IPS-18a (cell line): ENCODE measurements around the gene PFKL.
A peak's percentile ranks its signal among the peaks of the same experiment; 100 is the strongest.

Experiments
- H3K27ac ChIP-seq: one replicate; pipeline ENCODE4 v1.5.1; 2013; ENCODE audit warnings: low read length
- H3K27me3 ChIP-seq: one replicate; pipeline ENCODE4 v1.6.1; 2013; ENCODE audit warnings: mild to moderate bottlenecking, low read length; ENCODE audit not compliant: control insufficient read depth, insufficient read depth
- H3K36me3 ChIP-seq: one replicate; pipeline ENCODE4 v1.6.1; 2013; ENCODE audit warnings: low read depth, low read length; ENCODE audit not compliant: control insufficient read depth
- H3K4me1 ChIP-seq: one replicate; pipeline ENCODE4 v1.6.1; 2013; ENCODE audit warnings: low read depth, low read length; ENCODE audit not compliant: control insufficient read depth
- H3K4me3 ChIP-seq: one replicate; pipeline ENCODE4 v1.5.1; 2013; ENCODE audit warnings: low read length
- H3K9ac ChIP-seq: one replicate; pipeline ENCODE4 v1.6.1; 2013; ENCODE audit warnings: mild to moderate bottlenecking, low read length, moderate library complexity
- H3K9me3 ChIP-seq: one replicate; pipeline ENCODE4 v1.6.1; 2013; ENCODE audit warnings: low read depth, low read length; ENCODE audit not compliant: control insufficient read depth

The PFKL gene

GRCh38 chr21:44365967-44366585 lies 66.2 kb downstream of the PFKL start:
- Histone ChIP-seq H3K4me3 (no peak overlapping the region), H3K9me3 (no peaks in the 10 kb centered on the region), H3K27me3 (peaks cover 24% of the 10 kb centered on the region), H3K9ac (no peak overlapping the region), H3K36me3 (no peaks in the 10 kb centered on the region), H3K27ac (no peak overlapping the region), H3K4me1 (no peaks in the 10 kb centered on the region)

DNA sequence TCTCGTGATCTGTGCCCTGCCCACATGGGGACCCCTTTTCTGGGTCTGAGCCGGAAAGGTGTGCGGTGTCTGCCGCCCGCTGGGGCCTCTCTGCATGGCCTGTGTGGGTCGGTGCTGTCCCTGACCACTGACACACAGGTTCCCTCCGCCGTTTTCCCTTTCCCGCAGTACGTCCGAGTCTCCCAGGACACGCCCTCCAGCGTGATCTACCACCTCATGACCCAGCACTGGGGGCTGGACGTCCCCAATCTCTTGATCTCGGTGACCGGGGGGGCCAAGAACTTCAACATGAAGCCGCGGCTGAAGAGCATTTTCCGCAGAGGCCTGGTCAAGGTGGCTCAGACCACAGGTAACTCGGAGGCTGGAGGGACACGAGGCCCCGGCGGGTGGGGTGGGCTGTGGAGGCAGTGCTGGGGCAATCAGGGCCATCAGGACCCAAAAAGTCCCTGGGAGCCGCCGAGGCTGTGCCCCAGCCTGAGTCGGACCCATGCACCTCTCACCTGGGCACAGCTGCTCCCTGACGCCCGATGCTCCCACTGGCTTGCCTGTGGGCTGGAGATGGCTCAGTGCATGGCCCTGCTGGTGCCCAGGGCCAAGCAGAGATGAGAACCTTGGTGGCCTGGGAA lies 66.8 kb downstream of the PFKL start:
- no peaks in the 10 kb centered on the region for H3K9me3 ChIP-seq
- H3K36me3 ChIP-seq = no peaks in the 10 kb centered on the region
- no peaks in the 10 kb centered on the region for H3K4me1 ChIP-seq
- no peak overlapping the region for H3K4me3 ChIP-seq
- H3K27ac ChIP-seq = no peak overlapping the region
- peaks cover 27% of the 10 kb centered on the region for H3K27me3 ChIP-seq
- no peak overlapping the region for H3K9ac ChIP-seq

DNA sequence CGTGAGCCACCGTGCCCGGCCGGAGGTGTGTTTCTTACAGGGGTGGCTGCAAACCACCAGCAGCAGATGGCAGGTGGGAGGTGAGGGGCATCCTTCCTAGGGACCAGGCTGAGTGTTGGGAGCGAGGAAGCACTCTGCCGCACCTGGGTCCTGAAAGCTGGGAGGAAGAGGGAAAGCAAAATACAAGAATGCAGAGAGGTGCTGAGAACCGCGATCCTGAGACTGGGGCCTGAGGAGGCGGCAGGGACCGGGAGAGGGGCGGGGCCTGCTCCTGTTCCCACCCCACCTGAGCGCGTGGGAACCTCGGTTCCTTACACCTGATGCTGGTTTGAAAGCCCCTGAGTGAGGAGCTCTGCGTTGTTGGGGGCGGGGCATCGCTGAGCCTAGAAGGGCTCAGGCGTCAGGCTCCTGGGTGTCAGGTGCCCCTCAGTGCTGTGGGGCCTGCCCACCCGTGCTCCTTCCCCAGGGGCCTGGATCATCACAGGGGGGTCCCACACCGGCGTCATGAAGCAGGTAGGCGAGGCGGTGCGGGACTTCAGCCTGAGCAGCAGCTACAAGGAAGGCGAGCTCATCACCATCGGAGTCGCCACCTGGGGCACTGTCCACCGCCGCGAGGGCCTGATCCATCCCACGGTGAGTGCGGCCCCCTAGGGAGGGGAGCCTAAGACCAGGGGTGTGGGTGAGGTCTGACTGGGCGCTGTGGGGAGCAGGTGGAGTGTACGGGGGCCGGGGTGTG lies 69.0 kb downstream of the PFKL start:
- H3K27ac ChIP-seq = no peak overlapping the region
- no peaks in the 10 kb centered on the region for H3K36me3 ChIP-seq
- no peaks in the 10 kb centered on the region for H3K9me3 ChIP-seq
- no peaks in the 10 kb centered on the region for H3K4me1 ChIP-seq
- peaks cover 27% of the 10 kb centered on the region for H3K27me3 ChIP-seq
- no peak overlapping the region for H3K4me3 ChIP-seq
- no peak overlapping the region for H3K9ac ChIP-seq

GRCh38 chr21:44370027-44370735 lies 70.3 kb downstream of the PFKL start:
- H3K27ac ChIP-seq = no peak overlapping the region
- no peaks in the 10 kb centered on the region for H3K4me1 ChIP-seq
- no peak overlapping the region for H3K9ac ChIP-seq
- H3K4me3 ChIP-seq = peak overlapping the region; percentile 23
- no peaks in the 10 kb centered on the region for H3K36me3 ChIP-seq
- peaks cover 27% of the 10 kb centered on the region for H3K27me3 ChIP-seq
- H3K9me3 ChIP-seq = no peaks in the 10 kb centered on the region

DNA sequence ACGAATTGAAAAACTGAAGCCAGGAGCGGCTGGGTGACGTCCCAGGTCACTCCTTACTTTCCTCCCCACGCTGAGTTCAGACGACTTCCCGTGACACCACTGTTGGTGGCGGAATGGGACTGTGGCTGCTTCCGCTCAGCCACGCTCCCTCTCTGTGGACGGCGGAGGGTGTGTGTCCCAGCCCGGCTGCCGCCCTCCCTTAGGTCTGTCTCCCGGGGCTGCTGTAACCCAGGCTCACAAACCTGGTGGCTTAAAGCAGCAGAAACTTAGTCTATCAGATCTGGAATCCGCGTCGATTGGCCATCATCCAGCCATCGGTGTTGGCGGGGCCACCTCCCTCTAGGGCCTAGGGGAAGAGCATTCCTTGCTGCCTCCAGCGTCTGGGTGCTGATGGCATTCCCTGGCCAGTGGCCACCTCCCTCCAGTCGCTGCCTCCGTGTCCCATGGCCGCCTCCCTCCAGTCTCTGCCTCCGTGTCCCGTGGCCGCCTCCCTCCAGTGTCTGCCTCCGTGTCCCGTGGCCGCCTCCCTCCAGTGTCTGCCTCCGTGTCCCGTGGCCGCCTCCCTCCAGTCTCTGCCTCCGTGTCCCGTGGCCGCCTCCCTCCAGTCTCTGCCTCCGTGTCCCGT lies 71.0 kb downstream of the PFKL start:
- no peaks in the 10 kb centered on the region for H3K4me1 ChIP-seq
- H3K9ac ChIP-seq = no peak overlapping the region
- no peaks in the 10 kb centered on the region for H3K9me3 ChIP-seq
- no peak overlapping the region for H3K4me3 ChIP-seq
- peaks cover 27% of the 10 kb centered on the region for H3K27me3 ChIP-seq
- no peaks in the 10 kb centered on the region for H3K36me3 ChIP-seq
- no peak overlapping the region for H3K27ac ChIP-seq

GRCh38 chr21:44371596-44371995 lies 71.7 kb downstream of the PFKL start:
- Histone ChIP-seq H3K9me3 (no peaks in the 10 kb centered on the region), H3K36me3 (no peaks in the 10 kb centered on the region)

GRCh38 chr21:44372616-44373015 lies 72.8 kb downstream of the PFKL start:
- no peak overlapping the region for H3K9ac ChIP-seq
- H3K27ac ChIP-seq = no peak overlapping the region
- no peak overlapping the region for H3K4me3 ChIP-seq
- H3K9me3 ChIP-seq = no peaks in the 10 kb centered on the region
- H3K4me1 ChIP-seq = no peaks in the 10 kb centered on the region
- H3K27me3 ChIP-seq = peaks cover 27% of the 10 kb centered on the region
- H3K36me3 ChIP-seq = no peaks in the 10 kb centered on the region

More at GRCh38 chr21:44371596-44371995, 71.7 kb downstream of the PFKL start:
- Histone ChIP-seq H3K27ac (no peak overlapping the region), H3K4me1 (no peaks in the 10 kb centered on the region), H3K4me3 (no peak overlapping the region), H3K27me3 (peaks cover 27% of the 10 kb centered on the region), H3K9ac (no peak overlapping the region)

DNA sequence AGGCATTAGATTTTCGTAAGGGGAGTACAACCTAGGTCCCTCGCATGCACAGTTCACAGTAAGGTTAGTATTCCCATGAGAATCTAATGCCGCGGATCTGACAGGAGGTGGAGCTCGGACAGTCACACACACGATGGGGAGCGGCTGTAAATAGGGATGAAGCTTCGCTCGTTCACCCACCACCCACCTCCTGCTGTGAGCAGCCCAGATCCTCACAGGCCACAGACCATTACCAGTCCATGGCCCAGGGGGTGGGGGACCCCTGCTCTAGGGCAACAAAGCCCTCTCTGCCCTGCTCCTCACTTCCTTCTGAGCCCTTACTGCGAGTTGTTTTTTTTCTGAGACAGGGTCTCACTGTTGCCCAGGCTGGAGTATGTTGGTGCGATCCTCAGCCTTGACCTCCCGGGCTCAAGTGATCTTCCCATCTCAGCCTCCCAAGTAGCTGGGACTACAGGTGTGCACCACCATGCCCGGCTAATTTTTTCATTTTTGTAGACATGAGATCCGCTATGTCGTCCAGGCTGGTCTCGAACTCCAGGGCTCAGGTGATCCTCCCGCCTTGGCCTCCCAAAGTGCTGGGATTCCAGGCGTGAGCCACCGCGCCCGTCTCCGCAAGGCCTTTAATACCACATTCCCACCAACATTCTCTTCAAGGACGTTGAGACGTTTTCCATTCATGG lies 74.9 kb downstream of the PFKL start:
- Histone ChIP-seq H3K4me3 (no peak overlapping the region), H3K4me1 (no peaks in the 10 kb centered on the region), H3K27ac (no peak overlapping the region), H3K27me3 (peaks cover 16% of the 10 kb centered on the region), H3K36me3 (no peaks in the 10 kb centered on the region), H3K9ac (no peak overlapping the region), H3K9me3 (no peaks in the 10 kb centered on the region)

DNA sequence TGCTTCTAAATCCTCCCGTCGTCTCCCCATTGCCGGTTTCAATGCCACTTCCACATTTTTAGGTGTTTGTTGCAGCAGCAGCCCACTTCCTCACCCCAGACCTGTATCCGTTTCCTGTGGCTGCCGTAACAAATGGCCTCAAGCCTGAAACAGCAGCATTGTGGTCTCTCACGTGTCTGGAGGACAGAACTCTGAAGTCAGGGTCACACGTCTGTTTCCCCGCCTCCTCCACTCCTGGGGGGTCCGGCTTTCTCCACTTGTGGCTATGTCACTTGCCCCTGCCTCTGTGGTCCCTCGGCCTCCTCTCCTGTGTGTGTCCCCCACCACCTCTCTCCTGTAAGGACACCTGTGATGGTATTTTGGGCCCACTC lies 75.4 kb downstream of the PFKL start:
- H3K36me3 ChIP-seq = no peaks in the 10 kb centered on the region
- H3K27ac ChIP-seq = no peak overlapping the region
- no peak overlapping the region for H3K4me3 ChIP-seq
- no peaks in the 10 kb centered on the region for H3K4me1 ChIP-seq
- peaks cover 11% of the 10 kb centered on the region for H3K27me3 ChIP-seq
- no peaks in the 10 kb centered on the region for H3K9me3 ChIP-seq
- no peak overlapping the region for H3K9ac ChIP-seq

- no peak overlapping the region for H3K9ac ChIP-seq
- no peaks in the 10 kb centered on the region for H3K9me3 ChIP-seq
- no peaks in the 10 kb centered on the region for H3K4me1 ChIP-seq
- H3K4me3 ChIP-seq = no peak overlapping the region
- H3K36me3 ChIP-seq = no peaks in the 10 kb centered on the region
- H3K27me3 ChIP-seq = peaks cover 5% of the 10 kb centered on the region
- H3K27ac ChIP-seq = no peak overlapping the region
Measured at GRCh38 chr21:44375761-44376241, 75.9 kb downstream of the PFKL start.

DNA sequence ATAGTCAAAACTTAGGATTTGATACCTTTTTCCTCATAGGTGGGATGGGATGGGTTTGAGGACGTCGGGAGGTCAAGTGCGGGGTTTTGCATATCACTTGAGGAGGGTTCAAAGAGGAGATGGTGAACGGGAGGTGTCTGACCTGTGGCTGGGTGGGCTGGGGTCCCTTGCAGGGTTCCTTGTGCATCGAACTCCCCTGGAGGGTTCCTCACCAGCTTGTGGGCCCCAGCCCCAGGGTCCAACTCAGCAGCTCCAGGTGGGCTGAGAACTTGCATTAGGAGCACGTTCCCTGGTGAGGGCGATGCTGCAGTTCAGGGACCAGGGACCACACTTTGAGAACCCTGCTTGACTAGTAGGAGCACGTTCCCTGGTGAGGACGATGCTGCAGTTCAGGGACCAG lies 76.8 kb downstream of the PFKL start:
- H3K27me3 ChIP-seq = peaks cover under 1% of the 10 kb centered on the region
- no peak overlapping the region for H3K9ac ChIP-seq
- no peaks in the 10 kb centered on the region for H3K4me1 ChIP-seq
- no peak overlapping the region for H3K27ac ChIP-seq
- H3K36me3 ChIP-seq = no peaks in the 10 kb centered on the region
- no peaks in the 10 kb centered on the region for H3K9me3 ChIP-seq
- H3K4me3 ChIP-seq = no peak overlapping the region
